HEK293 (cell line): ENCODE measurements around the gene ASB5.

Experiments
- ZNF221 ChIP-seq: fragments of 450-650 bp; formaldehyde crosslinking; IDR thresholded peaks from 2 replicates; pipeline ENCODE4 v1.5.1; 2017; ENCODE audit warnings: missing biosample characterization, missing genetic modification characterization, borderline replicate concordance
- ZNF423 ChIP-seq: fragments of 450-650 bp; formaldehyde crosslinking; IDR thresholded peaks from 2 replicates; pipeline ENCODE4 v1.5.1; 2016; ENCODE audit warnings: missing biosample characterization, missing genetic modification characterization
- ZNF518A ChIP-seq: fragments of 450-650 bp; formaldehyde crosslinking; conservative IDR thresholded peaks from 2 replicates; pipeline ENCODE4 v1.5.1; 2016; ENCODE audit warnings: low read depth, missing biosample characterization, missing genetic modification characterization
- TF ChIP-seq, protein P1 (sequence below): fragments of 450-650 bp; formaldehyde crosslinking; IDR thresholded peaks from 2 replicates; pipeline ENCODE4 v1.5.1; 2016; ENCODE audit warnings: missing biosample characterization, missing genetic modification characterization

GRCh38 chr4:176288020-176288419, 19.0 kb upstream of the ASB5 start:
- TF ChIP-seq, protein P1, sequence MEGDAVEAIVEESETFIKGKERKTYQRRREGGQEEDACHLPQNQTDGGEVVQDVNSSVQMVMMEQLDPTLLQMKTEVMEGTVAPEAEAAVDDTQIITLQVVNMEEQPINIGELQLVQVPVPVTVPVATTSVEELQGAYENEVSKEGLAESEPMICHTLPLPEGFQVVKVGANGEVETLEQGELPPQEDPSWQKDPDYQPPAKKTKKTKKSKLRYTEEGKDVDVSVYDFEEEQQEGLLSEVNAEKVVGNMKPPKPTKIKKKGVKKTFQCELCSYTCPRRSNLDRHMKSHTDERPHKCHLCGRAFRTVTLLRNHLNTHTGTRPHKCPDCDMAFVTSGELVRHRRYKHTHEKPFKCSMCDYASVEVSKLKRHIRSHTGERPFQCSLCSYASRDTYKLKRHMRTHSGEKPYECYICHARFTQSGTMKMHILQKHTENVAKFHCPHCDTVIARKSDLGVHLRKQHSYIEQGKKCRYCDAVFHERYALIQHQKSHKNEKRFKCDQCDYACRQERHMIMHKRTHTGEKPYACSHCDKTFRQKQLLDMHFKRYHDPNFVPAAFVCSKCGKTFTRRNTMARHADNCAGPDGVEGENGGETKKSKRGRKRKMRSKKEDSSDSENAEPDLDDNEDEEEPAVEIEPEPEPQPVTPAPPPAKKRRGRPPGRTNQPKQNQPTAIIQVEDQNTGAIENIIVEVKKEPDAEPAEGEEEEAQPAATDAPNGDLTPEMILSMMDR (tag by site-specific recombination), result no peak
- TF ChIP-seq ZNF423, result no peak
- TF ChIP-seq ZNF221 (tag by site-specific recombination), result no peak
- TF ChIP-seq ZNF518A, result no peak
